ENCODE data around the gene IGF2BP3. TPM values are rescaled to one million over a fixed set of nuclear protein-coding genes. Genes with fewer than 3 reads are reported as not detected.

The IGF2BP3 gene
- total RNA-seq, 3 donors from 2014 or later = 0.32 to 0.86 (median 0.43) TPM

DNA sequence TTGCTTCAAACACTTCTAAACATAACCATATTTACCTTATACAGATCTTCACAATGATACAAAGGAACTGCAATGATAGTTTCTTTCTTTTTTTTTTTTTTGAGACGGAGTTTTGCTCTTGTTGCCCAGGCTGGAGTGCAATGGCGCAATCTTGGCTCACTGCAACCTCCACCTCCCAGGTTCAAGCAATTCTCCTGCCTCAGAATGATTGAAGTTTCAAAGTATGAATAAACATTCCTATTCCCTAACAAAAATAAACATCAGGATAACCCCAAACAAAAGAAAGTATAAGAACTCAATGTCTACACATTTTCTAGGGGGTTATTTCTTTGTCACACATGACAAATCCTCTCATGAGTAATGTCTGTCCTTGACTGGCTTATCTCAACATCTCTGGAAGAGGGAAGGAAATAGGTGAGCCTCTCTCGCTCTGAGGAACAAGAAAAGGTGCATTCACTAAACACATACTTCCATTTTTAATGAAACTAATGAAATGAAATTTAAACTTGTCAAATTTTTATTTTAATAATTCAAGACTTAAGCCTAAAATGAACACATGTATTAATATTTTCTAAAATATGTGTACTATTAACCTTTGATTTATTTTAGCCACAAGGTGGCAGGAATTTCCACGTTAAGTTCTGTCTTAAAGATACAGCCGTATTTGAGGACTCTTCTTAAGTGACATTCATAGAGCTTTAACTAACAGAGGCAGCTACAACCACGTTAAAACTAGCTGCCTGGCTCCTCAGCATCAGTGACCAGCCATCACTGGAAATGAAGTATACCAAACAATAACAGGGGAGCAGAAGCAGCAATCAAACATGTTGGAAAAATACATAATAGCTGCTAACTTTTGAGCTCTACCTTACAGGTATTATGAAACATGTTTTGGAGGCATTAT lies 112.8 kb downstream of the IGF2BP3 start:
- H3K4me1 Mint-ChIP-seq (ENCODE audit: low read depth) = peaks cover 9% of the 10 kb centered on the region
- DNase-seq = no peak
- H3K36me3 Mint-ChIP-seq (ENCODE audit: insufficient read depth) = no peaks in the 10 kb centered on the region
- H3K9me3 Mint-ChIP-seq = no peaks in the 10 kb centered on the region
- H3K27me3 Mint-ChIP-seq (ENCODE audit: low read depth) = peaks cover 4% of the 10 kb centered on the region
- ATAC-seq = peak; percentile 36 to 42
- no peak overlapping the region for H3K4me3 Mint-ChIP-seq

DNA sequence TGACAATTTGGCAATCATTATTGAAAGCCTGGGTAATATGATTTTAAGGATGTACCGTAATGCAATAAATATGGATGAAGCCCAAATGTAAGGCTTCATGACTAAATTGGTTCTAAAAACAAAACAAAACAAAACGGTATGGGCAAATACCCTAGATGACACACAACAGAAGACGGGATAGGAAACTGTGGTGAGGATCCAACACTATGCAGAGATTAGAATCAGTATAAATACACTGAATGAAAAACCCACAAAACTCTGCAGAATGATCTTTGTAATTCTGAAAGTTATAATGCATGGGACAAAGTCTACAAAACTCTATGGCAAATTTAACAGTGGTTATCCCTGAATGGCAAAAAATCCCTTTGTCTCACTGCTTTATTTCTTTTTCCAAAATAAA lies 113.6 kb downstream of the IGF2BP3 start:
- peaks cover 9% of the 10 kb centered on the region for H3K4me1 Mint-ChIP-seq (ENCODE audit: low read depth)
- H3K9me3 Mint-ChIP-seq = no peaks in the 10 kb centered on the region
- ATAC-seq = peak; percentile 87 to 89
- H3K36me3 Mint-ChIP-seq (ENCODE audit: insufficient read depth) = no peaks in the 10 kb centered on the region
- no peak for DNase-seq
- H3K4me3 Mint-ChIP-seq = no peak overlapping the region
- H3K27me3 Mint-ChIP-seq (ENCODE audit: low read depth) = peaks cover 4% of the 10 kb centered on the region

DNA sequence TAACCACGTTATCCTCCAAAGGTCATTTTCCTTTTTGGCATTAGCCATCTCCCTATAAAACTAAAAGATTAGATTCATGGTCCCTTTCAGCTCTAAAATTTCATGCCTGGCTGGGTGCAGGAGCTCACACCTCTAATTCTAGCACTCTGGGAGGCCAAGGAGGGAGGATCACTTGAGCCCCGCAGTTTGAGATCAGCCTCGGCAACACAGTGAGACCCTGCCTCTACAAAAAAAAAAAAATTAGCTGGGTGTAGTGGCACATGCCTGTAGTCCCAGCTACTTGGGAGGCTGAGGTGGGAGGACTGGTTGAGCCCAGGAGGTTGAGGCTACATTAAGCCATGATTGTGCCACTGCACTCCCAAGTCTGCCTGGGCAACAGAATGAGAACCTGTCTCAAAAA lies 114.1 kb downstream of the IGF2BP3 start:
- ATAC-seq (no peak), DNase-seq (no peak)
- Mint-ChIP-seq H3K9me3 (no peaks in the 10 kb centered on the region), H3K27me3 (ENCODE audit: low read depth) (peaks cover 4% of the 10 kb centered on the region), H3K4me1 (ENCODE audit: low read depth) (peaks cover 9% of the 10 kb centered on the region), H3K4me3 (no peak overlapping the region), H3K36me3 (ENCODE audit: insufficient read depth) (no peaks in the 10 kb centered on the region)

- peaks cover 9% of the 10 kb centered on the region for H3K4me1 Mint-ChIP-seq (ENCODE audit: low read depth)
- no peak overlapping the region for H3K4me3 Mint-ChIP-seq
- H3K9me3 Mint-ChIP-seq = no peaks in the 10 kb centered on the region
- DNase-seq (no peak), ATAC-seq (no peak)
- H3K36me3 Mint-ChIP-seq (ENCODE audit: insufficient read depth) = no peaks in the 10 kb centered on the region
- peaks cover 4% of the 10 kb centered on the region for H3K27me3 Mint-ChIP-seq (ENCODE audit: low read depth)
These were observed 117.1 kb downstream of the IGF2BP3 start for GRCh38 chr7:23353172-23353571.

DNA sequence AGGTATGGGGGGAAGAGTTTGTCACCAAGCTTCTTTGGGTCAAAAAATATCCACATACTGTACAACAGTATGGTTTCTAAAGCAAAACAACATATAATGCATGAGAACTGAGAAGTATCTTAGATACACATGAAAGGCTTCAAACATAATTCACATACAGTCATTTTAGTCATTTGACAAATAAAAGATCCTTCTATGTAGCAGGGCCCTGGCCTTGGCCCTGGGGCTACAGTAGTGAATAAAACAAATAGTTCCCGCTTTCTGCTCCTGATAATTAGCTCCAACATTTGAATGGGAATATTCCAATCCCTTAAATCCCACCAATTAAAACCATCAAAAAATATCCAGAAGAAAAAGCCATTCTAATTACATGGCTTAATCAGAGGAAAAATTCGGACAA lies 119.8 kb downstream of the IGF2BP3 start:
- Mint-ChIP-seq H3K27me3 (ENCODE audit: low read depth) (no peaks in the 10 kb centered on the region), H3K36me3 (ENCODE audit: insufficient read depth) (no peaks in the 10 kb centered on the region), H3K9me3 (no peaks in the 10 kb centered on the region), H3K4me3 (no peak overlapping the region), H3K4me1 (ENCODE audit: low read depth) (peaks cover 23% of the 10 kb centered on the region)
- ATAC-seq (no peak), DNase-seq (no peak)

DNA sequence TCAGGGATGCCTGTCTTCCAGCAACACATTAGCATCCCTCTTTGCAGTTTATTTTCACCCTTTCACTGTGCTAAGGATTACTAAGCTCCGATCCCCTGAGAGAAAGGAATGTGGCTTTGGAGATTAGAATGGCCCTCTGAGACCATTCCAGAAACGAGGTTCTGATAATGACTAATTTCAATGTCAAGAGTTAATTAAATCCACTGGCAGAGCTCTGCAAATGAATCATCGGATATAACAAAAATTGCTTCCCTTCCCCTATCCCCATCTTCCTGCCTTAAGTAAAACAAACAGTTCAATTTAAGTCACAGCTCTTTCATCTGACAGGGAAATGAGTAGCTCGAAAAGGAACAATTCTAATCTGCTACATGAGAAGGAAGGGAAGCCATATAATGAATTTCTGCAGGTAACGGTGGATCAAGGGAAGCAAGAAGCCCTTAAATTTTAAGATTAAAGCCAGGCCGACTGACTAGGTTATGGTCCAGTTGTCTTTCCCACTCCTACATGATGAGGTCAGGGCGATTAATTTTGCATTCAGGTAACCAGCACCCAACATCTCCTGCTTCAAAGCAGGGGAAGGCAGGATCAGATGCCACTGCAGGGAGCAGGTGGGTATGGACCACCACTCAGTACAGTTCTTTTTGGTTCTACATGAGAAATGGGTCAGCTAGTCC lies 120.7 kb downstream of the IGF2BP3 start:
- no peak for DNase-seq

DNA sequence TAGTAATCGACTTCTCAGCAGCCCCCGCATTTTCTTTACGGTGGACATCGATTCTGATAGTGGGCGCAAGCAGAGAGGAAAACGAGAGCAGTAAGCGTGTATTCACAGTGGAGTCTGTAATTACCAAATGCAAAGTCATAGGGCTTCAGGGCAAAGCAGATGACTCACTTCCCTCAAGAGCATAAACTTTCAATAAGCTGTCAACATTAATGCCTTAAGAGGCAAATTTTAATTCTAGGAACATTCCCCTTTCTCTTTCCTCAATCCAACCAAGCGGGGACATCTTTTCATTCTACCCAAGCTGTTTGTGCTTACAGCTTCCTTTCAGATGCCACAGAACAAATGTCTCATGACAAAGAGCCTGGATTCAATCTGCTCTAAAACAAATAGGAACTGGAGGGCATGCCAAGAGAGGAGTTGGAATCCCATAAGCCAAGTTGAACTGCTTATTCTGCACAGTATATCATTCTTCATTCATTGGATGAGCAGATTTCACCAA lies 122.6 kb downstream of the IGF2BP3 start:
- DNase-seq = no peak
- peak; percentile 61 to 73 for ATAC-seq
- Mint-ChIP-seq H3K9me3 (no peaks in the 10 kb centered on the region), H3K4me3 (no peak overlapping the region), H3K4me1 (ENCODE audit: low read depth) (peaks cover 25% of the 10 kb centered on the region), H3K27me3 (ENCODE audit: low read depth) (no peaks in the 10 kb centered on the region), H3K36me3 (ENCODE audit: insufficient read depth) (no peaks in the 10 kb centered on the region)

More for the DNA sequence above, 120.7 kb downstream of the IGF2BP3 start:
- H3K4me1 Mint-ChIP-seq (ENCODE audit: low read depth) = peaks cover 25% of the 10 kb centered on the region
- ATAC-seq = no peak
- no peak overlapping the region for H3K4me3 Mint-ChIP-seq
- no peaks in the 10 kb centered on the region for H3K27me3 Mint-ChIP-seq (ENCODE audit: low read depth)
- no peaks in the 10 kb centered on the region for H3K36me3 Mint-ChIP-seq (ENCODE audit: insufficient read depth)
- no peaks in the 10 kb centered on the region for H3K9me3 Mint-ChIP-seq

DNA sequence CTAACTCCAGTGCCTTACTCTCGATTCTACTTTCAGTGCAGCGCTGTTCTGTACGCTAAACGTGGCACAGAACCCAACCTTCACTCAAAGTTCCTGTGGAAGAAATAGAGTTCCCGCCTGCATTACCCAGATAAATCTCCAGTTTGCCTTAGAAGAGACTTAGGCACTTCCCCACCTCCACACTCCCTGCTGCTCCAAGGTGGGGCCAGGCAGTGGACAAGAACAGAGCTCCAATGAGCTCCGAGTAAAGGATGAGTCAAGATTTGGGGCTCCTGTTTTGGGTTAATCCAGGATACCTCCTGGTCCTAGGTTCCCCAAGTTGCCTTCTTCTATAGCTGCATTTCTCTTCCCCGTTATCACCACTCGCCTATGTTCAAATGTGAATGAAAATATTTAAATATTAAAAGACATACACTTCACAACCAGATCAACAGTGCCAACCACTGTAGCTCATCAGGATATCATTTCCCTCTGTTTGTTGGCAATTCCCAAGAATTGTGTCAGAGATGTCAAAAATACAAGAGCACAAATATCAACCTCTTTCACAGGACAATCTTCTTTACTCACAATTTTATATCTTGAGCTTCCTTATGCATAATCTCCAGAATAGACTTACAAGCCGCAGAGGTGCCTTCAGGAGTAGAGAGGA lies 123.1 kb downstream of the IGF2BP3 start:
- Mint-ChIP-seq H3K36me3 (ENCODE audit: insufficient read depth) (no peaks in the 10 kb centered on the region), H3K4me3 (peak overlapping the region; percentile 22), H3K4me1 (ENCODE audit: low read depth) (peaks cover 25% of the 10 kb centered on the region), H3K27me3 (ENCODE audit: low read depth) (no peaks in the 10 kb centered on the region), H3K9me3 (no peaks in the 10 kb centered on the region)
- ATAC-seq (no peak), DNase-seq (no peak)

GRCh38 chr7:23346316-23346715 lies 124.0 kb downstream of the IGF2BP3 start:
- Mint-ChIP-seq H3K4me3 (peak overlapping the region; percentile 76), H3K9me3 (no peaks in the 10 kb centered on the region), H3K36me3 (ENCODE audit: insufficient read depth) (no peaks in the 10 kb centered on the region), H3K27me3 (ENCODE audit: low read depth) (no peaks in the 10 kb centered on the region), H3K4me1 (ENCODE audit: low read depth) (peaks cover 25% of the 10 kb centered on the region)
- DNase-seq (no peak), ATAC-seq (peak; percentile 79 to 84)

- ATAC-seq (no peak), DNase-seq (no peak)
- Mint-ChIP-seq H3K4me3 (peak overlapping the region; percentile 76), H3K27me3 (ENCODE audit: low read depth) (no peaks in the 10 kb centered on the region), H3K4me1 (ENCODE audit: low read depth) (peaks cover 25% of the 10 kb centered on the region), H3K9me3 (no peaks in the 10 kb centered on the region), H3K36me3 (ENCODE audit: insufficient read depth) (no peaks in the 10 kb centered on the region)
These were observed 124.7 kb downstream of the IGF2BP3 start for GRCh38 chr7:23345601-23346000.

GRCh38 chr7:23343806-23344475 lies 126.3 kb downstream of the IGF2BP3 start:
- Mint-ChIP-seq H3K4me1 (ENCODE audit: low read depth) (peaks cover 25% of the 10 kb centered on the region), H3K9me3 (no peaks in the 10 kb centered on the region), H3K27me3 (ENCODE audit: low read depth) (no peaks in the 10 kb centered on the region), H3K4me3 (no peak overlapping the region), H3K36me3 (ENCODE audit: insufficient read depth) (no peaks in the 10 kb centered on the region)
- DNase-seq (no peak), ATAC-seq (no peak)

DNA sequence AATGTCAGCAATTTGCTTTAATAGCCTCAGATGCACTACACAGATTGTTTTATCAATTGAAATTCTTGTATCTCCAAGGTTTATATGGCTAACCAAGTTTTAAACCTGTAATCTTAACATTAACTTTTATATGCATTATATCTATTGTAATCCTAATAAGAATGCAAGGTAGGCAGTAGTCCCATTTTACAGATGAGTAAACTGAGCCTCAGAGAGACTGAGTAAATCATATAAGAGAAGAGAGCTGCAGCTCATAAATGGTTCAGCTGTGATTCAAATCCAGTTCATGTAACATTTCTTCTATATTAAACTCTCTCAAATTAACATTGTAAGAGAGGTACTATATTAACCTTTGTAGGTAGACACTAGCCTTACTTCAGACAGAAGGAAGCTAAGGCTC lies 127.2 kb downstream of the IGF2BP3 start:
- no peak for DNase-seq
- Mint-ChIP-seq H3K36me3 (ENCODE audit: insufficient read depth) (no peaks in the 10 kb centered on the region), H3K4me1 (ENCODE audit: low read depth) (peaks cover 25% of the 10 kb centered on the region), H3K9me3 (no peaks in the 10 kb centered on the region), H3K4me3 (no peak overlapping the region), H3K27me3 (ENCODE audit: low read depth) (no peaks in the 10 kb centered on the region)
- ATAC-seq = no peak

DNA sequence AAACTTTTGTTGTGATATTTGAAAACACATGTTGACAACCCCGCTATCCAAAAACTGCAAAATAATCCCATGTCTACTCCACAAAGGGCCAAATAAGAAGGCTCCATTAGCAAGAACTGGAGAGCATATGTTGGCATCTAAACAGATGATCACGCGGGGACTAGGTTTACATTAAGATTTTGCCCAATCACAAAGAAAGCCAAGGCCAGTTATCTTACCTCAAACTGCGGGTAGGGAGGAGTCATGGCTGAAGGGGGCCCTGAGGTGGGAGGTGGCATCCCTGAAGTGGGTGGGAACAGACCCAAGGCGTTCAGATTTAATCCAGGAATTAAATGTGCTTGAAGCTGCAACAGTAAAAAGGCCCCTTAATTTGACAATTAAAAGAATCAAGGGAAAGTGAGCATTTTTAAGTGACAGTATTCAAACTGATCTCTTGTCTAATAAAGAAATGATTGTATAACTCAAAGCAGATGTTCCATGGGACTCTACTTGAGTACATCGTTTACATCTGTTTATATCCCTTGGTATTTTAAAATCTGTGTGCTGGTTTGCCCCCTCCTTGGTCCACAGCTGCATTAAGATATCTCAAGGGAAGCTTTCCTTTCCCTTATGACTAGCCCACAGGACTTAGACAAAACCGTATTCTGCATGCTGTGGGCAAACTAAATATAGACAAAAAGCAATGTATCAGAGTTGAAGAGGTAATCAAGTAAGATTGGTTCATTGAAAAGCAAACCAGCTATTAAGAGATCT lies 128.3 kb downstream of the IGF2BP3 start:
- no peak overlapping the region for H3K4me3 Mint-ChIP-seq
- H3K4me1 Mint-ChIP-seq (ENCODE audit: low read depth) = peaks cover 17% of the 10 kb centered on the region
- peaks cover 2% of the 10 kb centered on the region for H3K27me3 Mint-ChIP-seq (ENCODE audit: low read depth)
- ATAC-seq (no peak), DNase-seq (no peak)
- H3K9me3 Mint-ChIP-seq = no peaks in the 10 kb centered on the region
- no peaks in the 10 kb centered on the region for H3K36me3 Mint-ChIP-seq (ENCODE audit: insufficient read depth)

All from activated T-cell treated with anti-CD3 and anti-CD28 coated beads, Interleukin-2, amount 50 U/mL, for 4 hours (primary cell).